A673 (cell line): ENCODE measurements around the gene TMEM205.

Experiments
- EZH2 ChIP-seq: fragments of 200-600 bp; sonication (generic); IDR thresholded peaks from 2 replicates; pipeline ENCODE4 v1.6.1; 2017; ENCODE audit warnings: borderline replicate concordance, low read depth, mild to moderate bottlenecking, mixed read lengths, antibody characterized with exemption, low read length; ENCODE audit not compliant: poor library complexity, severe bottlenecking
- TF ChIP-seq, protein P1 (sequence below): fragments of 300-800, 200-600 bp; sonication (generic); conservative IDR thresholded peaks from 2 replicates; pipeline ENCODE4 v1.5.1; 2017; ENCODE audit warnings: low read depth, mild to moderate bottlenecking, antibody characterized with exemption, low read length, moderate library complexity, mixed read lengths

DNA sequence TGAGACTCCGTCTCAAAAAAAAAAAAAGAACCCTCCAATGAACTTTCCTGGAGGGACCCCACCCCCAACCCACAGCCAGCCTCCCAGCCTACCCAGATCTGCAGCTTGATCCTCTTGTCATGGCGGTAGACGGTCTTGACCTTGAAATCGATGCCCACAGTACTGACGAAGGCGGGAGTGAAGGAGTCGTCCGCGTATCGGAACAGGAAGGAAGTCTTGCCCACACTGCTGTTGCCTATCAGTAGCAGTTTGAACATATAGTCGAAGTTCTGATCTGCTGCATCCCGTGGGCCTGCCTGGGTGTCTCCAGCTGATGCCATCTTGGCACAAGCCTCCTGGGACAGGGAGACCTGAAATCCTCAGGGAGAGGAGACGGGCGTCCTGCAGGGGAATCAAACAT, 9.0 kb downstream of the TMEM205 start:
- TF ChIP-seq, protein P1, sequence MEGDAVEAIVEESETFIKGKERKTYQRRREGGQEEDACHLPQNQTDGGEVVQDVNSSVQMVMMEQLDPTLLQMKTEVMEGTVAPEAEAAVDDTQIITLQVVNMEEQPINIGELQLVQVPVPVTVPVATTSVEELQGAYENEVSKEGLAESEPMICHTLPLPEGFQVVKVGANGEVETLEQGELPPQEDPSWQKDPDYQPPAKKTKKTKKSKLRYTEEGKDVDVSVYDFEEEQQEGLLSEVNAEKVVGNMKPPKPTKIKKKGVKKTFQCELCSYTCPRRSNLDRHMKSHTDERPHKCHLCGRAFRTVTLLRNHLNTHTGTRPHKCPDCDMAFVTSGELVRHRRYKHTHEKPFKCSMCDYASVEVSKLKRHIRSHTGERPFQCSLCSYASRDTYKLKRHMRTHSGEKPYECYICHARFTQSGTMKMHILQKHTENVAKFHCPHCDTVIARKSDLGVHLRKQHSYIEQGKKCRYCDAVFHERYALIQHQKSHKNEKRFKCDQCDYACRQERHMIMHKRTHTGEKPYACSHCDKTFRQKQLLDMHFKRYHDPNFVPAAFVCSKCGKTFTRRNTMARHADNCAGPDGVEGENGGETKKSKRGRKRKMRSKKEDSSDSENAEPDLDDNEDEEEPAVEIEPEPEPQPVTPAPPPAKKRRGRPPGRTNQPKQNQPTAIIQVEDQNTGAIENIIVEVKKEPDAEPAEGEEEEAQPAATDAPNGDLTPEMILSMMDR = no peak
- TF ChIP-seq EZH2 = no peak
